Measurements from ENCODE around the gene TSEN54. TPM values are rescaled to one million over a fixed set of nuclear protein-coding genes. Genes with fewer than 3 reads are reported as not detected.

TSEN54 gene
- total RNA-seq, 4 donors from 2014 or later: 15.4 to 31.2 (median 17.8) TPM

- no peak overlapping the region for H3K4me3 ChIP-seq
- TF ChIP-seq CTCF (IDR thresholded peaks at IDR 0.05 in 4 of 5, conservative IDR thresholded peaks at IDR 0.05 in 1 of 5): no peak
- TF ChIP-seq POLR2A (IDR thresholded peaks at IDR 0.05): no peak
- no peak for ATAC-seq
- H3K27ac ChIP-seq: peak overlapping the region in 2 of 4 donors; percentile 25 to 69
- H3K27me3 ChIP-seq: no peaks in the 10 kb centered on the region
- in situ Hi-C loops (cut with MboI; ENCODE audit: low sequenced_read_pairs in 4 of 4) (no loop called here), intact Hi-C loops (cut with DNase I; ENCODE audit: low total_unique reads) (no loop called here)
- peaks cover 43 to 63% of the 10 kb centered on the region in 2 donors for H3K4me1 ChIP-seq
- H3K36me3 ChIP-seq: no peaks in the 10 kb centered on the region
- no peaks in the 10 kb centered on the region for H3K9me3 ChIP-seq
- no peak for DNase-seq
Observed at GRCh38 chr17:75472119-75472518, 44.2 kb upstream of the TSEN54 start.

- TF ChIP-seq POLR2A (IDR thresholded peaks at IDR 0.05) (no peak), CTCF (IDR thresholded peaks at IDR 0.05 in 4 of 5, conservative IDR thresholded peaks at IDR 0.05 in 1 of 5) (no peak)
- no peak overlapping the region for H3K4me3 ChIP-seq
- ATAC-seq: no peak
- H3K27ac ChIP-seq: peak overlapping the region in 3 of 4 donors; percentile 38 to 81 (median 69)
- DNase-seq: no peak
- peaks cover 49 to 63% of the 10 kb centered on the region in 2 donors for H3K4me1 ChIP-seq
- no peaks in the 10 kb centered on the region for H3K9me3 ChIP-seq
- intact Hi-C loops (cut with DNase I; ENCODE audit: low total_unique reads) (no loop called here), in situ Hi-C loops (cut with MboI; ENCODE audit: low sequenced_read_pairs in 4 of 4) (no loop called here)
- no peaks in the 10 kb centered on the region for H3K36me3 ChIP-seq
- H3K27me3 ChIP-seq: no peaks in the 10 kb centered on the region
Observed at GRCh38 chr17:75473246-75473645, 43.1 kb upstream of the TSEN54 start.

DNA sequence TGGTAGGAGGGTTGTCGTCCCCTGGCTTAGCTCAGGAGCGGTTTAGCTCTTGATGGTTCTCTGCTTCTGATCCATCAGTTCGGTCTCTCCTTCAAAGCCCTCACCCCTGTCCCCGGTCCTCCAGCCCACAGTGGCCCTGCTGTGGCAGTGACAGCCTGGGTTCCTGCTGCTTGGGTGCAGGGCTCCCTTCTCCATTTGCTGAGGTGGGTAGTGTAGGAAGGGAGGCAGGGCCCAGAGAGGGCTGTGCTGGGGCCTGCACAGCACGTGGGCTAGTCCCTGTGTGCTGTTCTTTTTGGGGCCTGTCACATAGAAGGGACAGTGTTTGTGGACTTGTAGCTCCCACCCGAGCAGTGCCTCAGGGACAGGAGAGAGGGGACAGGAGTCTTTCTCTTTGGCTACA is 41.6 kb upstream of the TSEN54 start:
- DNase-seq (no peak), ATAC-seq (no peak)
- no peaks in the 10 kb centered on the region for H3K27me3 ChIP-seq
- intact Hi-C loops (cut with DNase I; ENCODE audit: low total_unique reads): no loop called here
- H3K9me3 ChIP-seq: no peaks in the 10 kb centered on the region
- TF ChIP-seq CTCF (IDR thresholded peaks at IDR 0.05 in 4 of 5, conservative IDR thresholded peaks at IDR 0.05 in 1 of 5): no peak
- no peak for TF ChIP-seq POLR2A (IDR thresholded peaks at IDR 0.05)
- H3K27ac ChIP-seq: peak overlapping the region; percentile 67 to 81 (median 72)
- no peak overlapping the region for H3K4me3 ChIP-seq
- peaks cover 53 to 59% of the 10 kb centered on the region in 2 donors for H3K4me1 ChIP-seq
- in situ Hi-C loops (cut with MboI; ENCODE audit: low sequenced_read_pairs in 4 of 4): no loop called here
- no peaks in the 10 kb centered on the region for H3K36me3 ChIP-seq

DNA sequence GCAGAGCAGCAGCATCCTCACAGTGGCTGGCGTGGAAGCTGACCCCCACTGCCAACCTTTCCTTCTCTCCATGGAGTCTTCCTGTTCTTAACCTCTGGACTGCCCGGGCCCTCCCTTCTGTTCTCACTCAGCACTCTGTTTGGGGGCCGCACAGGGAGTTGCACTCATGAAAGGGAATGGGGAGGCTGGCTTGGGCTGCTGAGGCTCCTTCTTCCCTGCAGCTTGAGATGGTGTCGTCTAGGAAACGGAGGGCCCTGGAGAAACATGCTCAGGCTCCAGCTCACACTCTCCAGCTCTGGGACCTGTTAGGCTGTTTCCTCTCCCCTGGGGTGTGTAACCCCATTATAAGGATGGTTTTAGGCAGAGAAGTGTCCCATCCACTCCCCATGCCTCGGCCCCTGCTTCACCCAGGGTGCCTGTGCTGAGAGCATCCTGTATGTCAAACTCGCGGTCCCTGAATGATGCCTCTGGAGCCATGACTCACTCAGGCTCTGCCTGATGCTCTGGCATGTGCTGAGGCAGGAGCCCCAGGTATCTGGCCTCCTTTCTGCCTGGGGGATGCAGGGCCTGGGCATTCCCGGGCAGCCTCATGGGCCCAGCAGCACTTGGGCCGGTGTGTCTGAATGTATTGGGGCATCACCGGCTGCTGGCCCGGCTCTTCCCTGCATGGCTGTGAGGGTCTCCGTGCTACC is 41.0 kb upstream of the TSEN54 start:
- ATAC-seq (no peak), DNase-seq (no peak)
- H3K27ac ChIP-seq: peak overlapping the region; percentile 67 to 81 (median 72)
- H3K4me3 ChIP-seq: no peak overlapping the region
- H3K36me3 ChIP-seq: no peaks in the 10 kb centered on the region
- H3K4me1 ChIP-seq: peaks cover 59 to 64% of the 10 kb centered on the region in 2 donors
- H3K27me3 ChIP-seq: no peaks in the 10 kb centered on the region
- intact Hi-C loops (cut with DNase I; ENCODE audit: low total_unique reads): no loop called here
- in situ Hi-C loops (cut with MboI; ENCODE audit: low sequenced_read_pairs in 4 of 4): no loop called here
- no peak for TF ChIP-seq POLR2A (IDR thresholded peaks at IDR 0.05)
- TF ChIP-seq CTCF (IDR thresholded peaks at IDR 0.05 in 4 of 5, conservative IDR thresholded peaks at IDR 0.05 in 1 of 5): no peak
- H3K9me3 ChIP-seq: no peaks in the 10 kb centered on the region

Data from gastrocnemius medialis (tissue), 4 donors.